Measurements from ENCODE around the gene PLEKHA6.
"Not testable (repeated sequence)": the region's sequence is repeated elsewhere in the genome, so short reads cannot be mapped to it uniquely, and the experiment has no call there.

Gene PLEKHA6

DNA sequence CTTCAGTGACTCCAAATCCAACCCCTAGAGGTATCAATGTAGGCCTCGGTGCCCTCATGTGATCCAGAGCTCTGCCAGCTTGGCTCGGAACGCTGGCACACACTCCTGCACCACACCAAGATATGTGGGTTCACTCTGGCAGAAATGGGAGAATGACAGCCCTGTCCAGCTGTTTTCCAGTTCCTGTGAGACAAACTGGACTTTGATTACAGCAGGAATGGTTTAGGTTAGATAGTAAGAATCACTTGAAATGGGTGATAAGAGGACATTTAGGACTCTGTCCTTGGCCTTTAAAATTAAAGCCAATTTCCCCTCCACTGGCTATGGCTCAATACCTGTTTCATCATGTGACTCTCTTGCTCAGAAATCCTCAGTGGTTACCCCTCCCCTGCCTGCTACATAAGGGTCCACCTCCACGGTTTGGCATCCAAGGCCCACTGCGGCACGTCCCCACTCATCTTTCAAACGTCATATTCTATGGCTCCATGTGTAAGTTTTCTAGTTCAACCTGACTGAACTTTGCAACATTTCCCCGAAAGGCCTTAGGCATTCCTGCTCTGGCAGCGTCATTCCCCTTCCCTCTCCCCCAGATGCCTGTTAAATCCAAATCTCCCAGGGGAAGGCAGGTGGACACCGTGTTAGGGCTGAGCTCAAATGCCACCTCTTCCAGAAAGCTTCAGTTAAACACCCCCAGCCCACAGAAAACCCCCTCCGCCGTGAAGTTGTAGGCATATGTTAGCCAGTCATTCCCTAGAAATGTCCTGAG lies 44.7 kb downstream of the PLEKHA6 start:
- DNase-seq (ENCODE audit: low read depth) = no peak

DNA sequence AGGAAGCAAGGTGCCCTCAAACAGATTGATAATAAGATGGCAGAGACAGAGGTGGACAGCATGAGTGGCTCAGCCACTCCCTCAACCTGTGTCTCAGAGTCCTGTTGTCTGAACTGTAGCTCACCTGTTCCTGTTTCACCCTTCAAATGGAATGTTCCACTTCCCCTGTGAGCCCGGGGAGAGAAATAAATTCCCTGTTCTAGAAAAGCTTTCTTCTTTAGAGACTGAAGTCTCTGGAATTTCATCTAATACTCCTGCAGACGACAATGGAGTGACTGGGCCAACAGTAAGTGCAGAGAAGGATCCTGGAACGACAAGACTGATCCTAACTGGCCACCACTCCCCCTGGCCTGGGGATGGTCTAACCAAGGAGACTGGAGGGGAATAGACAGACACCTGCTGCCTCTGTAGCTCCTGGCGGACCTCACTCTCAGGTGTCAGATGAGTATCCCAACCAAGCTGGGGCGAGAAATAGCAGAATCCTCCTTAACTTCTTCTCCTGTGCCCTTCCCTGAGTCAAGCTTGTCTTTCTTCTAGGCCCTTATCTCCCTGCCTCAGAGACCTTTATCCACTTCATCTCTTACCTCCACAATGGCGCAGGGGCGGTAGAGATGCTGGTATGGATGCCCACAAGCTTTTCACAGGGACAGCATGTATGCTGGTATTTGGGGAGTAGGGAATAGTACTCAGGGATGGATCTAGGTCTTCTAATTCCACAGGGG lies 45.4 kb downstream of the PLEKHA6 start:
- DNase-seq (ENCODE audit: low read depth) = no peak

GRCh38 chr1:204313675-204314074 lies 46.1 kb downstream of the PLEKHA6 start:
- DNase-seq (ENCODE audit: low read depth) = no peak

- DNase-seq (ENCODE audit: low read depth) = not testable (repeated sequence)
Measured at GRCh38 chr1:204310970-204311369, 48.8 kb downstream of the PLEKHA6 start.

DNA sequence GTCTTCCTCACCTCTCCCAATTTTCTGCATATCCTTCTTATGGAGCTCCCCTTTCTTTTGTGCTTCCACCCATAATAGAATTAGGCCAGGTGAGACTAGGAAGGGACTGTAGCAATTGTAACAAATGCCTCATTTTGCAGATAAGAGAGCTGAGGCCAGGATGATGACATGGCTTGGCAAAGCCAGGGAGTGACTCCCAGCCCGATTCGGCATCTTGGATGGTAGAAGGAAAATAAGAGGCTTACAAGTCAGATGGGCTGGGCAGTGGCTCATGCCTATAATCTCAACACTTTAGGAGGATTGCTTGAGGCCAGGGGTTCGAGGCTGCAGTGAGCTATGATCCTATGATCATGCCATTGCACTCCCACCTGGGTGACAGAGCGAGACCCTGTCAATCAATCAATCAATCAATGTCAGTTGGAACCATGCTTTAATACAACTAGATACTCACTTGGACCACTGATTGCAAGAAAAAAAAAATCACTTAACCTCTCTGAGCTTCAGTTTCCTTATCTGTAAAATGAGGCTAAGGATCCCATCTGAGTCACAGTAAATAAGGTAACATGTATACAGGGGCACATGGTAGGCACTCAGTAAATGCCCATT lies 51.6 kb downstream of the PLEKHA6 start:
- DNase-seq (ENCODE audit: low read depth) = no peak

DNA sequence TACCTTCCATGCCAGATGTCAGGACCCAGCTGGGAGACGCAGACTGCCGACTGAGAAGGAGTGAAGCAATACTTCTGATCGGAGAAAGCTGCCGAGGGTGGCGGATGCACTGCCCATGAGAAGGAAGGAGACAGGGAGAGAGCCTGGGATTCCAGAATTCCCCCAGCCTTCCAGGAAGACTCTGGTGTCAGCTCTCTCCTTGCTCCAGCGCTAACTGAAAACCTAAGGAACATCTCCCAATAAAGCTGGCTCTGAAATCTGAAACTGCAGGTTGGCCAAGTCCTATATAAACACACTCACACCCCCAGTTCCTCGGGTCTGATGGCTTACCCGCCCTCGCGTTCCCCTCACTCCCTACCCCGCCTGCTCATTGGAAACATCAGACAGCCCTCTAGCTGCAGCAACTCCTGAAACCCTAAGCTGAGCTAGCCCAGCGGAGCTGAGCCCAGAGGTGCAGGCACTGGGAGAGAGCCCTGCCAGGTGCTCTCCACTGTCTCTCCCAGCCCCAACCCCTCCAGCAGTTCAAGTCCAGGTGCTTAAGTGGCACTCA lies 52.3 kb downstream of the PLEKHA6 start:
- DNase-seq (ENCODE audit: low read depth) = no peak

DNA sequence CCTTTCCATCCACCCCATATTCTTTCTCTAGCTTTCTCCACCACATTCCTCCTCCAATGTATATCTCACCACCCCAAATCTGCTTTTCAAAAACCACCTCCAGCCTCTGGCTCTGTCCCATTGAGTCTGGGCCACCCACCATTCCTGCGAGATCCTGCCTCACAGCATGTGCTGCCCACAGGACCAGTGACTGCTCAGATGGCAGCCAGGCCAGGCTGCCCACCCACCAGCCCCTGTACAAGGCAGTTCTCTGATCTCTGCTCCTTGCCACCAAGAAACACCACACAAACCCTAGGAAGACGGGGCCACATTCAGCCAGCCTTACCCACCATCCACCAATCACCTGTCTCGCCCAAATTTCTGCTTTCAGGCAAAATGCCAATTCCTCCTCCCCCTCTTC lies 53.7 kb downstream of the PLEKHA6 start:
- no peak for DNase-seq (ENCODE audit: low read depth)

- DNase-seq (ENCODE audit: low read depth) = no peak
Measured at GRCh38 chr1:204304067-204304466, 55.7 kb downstream of the PLEKHA6 start.

DNA sequence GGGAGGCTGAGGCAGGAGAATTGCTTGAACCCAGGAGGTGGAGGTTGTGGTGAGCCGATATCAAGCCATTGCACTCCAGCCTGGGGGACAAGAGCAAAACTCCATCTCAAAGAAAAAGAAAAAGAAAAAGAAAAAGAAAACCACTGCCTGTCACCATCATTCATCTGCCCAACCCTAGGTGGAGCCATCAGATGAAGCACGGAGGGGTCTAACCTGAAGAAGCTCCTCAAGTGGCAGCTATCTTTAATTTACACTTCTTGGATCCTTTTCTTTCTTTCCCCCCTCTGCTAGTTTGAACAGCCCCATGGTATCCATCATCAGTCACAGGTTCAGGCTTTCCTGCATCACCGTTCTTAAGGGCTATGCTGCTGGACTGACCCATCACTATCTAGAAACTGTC lies 57.0 kb downstream of the PLEKHA6 start:
- DNase-seq (ENCODE audit: low read depth) = no peak

- no peak for DNase-seq (ENCODE audit: low read depth)
Measured at GRCh38 chr1:204301171-204301957, 58.4 kb downstream of the PLEKHA6 start.

DNA sequence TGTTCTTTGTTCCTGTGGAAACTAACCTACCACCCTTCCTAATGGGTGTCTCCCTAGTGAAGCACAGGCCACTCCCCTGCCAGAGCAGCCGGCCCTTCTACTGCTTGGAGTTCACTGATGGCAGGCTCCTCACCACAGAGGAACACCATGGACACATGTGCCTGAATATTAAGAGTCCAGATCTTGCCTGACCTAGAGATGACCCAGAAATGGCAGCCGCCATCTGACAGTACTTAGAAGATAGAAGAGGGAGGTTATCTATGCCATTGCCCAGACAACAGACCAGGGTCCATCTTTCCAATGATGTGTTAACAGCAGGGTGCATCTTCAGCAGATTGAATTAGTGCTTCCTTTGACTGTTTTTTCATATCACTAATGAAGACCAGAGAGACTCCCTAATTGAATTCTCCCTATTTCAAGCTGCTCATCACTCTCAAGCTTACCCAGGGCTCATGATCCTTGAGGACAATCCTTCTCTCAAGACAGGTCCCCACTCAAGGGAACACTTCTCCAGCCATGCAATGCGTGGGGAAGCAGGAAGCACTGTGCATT lies 59.8 kb downstream of the PLEKHA6 start:
- DNase-seq (ENCODE audit: low read depth) = no peak

- DNase-seq (ENCODE audit: low read depth) = no peak
Measured at GRCh38 chr1:204296431-204296988, 63.2 kb downstream of the PLEKHA6 start.

GRCh38 chr1:204295671-204296070 lies 64.1 kb downstream of the PLEKHA6 start:
- DNase-seq (ENCODE audit: low read depth) = no peak

DNA sequence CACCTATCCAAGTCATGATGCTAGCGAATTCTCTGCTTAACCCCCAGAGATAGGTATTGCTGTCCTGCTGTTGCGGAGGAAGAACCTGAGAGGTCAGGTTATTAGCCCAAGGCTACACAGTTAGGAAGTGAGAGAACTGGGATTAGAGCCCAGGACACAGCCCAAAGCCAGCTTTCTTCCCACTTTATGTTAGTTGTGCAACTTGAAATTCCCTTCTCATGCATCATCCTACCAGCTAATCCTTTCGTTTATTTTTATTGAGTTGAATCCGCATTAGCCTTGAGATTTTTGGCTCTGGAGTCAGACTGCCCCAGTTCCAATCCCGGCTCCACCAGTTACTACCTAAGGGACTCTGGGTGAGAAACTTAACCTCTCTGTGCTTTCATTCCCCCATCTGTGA lies 65.4 kb downstream of the PLEKHA6 start:
- DNase-seq (ENCODE audit: low read depth) = no peak

DNA sequence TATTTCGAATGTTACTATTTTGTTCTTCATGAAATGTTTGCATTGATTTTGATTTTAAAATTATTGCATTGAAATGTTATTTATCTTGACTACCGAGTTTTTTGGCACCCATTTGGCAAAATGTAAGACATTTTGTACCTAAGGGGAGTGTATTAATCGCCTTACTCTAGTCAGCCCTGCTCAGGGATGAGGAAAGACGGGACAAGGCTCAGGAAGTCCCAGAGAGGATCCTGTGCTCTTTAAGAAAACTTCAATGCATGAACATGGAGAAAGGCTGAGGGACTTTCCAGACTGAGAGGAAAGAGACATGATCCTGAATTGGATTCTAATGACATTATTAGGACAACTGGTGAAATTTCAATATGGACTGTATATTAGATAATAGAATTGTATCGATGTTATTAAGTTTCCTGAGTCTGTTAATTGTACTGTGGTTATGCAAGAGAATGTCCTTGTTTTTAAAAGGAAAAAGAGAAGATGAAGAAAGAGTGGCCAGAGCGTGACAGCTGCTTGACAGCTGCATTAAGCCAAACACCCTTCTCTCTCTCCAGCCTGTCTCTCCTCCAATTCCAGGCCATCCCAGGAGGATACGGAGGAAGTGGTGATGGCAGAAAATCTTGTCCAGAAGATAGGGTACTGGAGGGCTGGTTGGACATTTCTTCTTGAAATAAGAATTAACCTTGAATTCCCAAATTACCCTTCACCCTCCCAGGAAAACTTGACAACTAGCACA lies 66.0 kb downstream of the PLEKHA6 start:
- no peak for DNase-seq (ENCODE audit: low read depth)

GRCh38 chr1:204292740-204293139 lies 67.0 kb downstream of the PLEKHA6 start:
- DNase-seq (ENCODE audit: low read depth) = no peak

DNA sequence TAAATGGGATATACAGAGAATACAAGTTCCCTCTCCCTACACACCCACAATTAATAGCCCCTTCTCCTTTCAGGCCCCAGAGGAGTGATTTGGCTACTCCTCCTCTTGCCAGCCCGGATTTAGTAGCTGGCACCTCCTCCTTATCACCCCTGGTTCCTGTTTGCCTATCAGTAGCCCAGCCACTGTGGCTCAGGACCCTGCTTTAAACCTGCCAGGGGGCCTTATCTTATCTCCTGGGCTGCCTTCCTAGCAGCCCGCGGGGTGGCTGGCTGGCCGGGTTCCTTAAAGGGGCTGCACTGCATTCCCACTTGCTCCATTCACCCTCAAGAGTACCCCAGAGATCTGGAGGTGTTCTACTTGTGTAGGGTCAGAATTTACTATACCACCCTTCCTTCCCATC lies 70.4 kb downstream of the PLEKHA6 start:
- no peak for DNase-seq (ENCODE audit: low read depth)

- no peak for DNase-seq (ENCODE audit: low read depth)
Measured at GRCh38 chr1:204288021-204288588, 71.6 kb downstream of the PLEKHA6 start.

DNA sequence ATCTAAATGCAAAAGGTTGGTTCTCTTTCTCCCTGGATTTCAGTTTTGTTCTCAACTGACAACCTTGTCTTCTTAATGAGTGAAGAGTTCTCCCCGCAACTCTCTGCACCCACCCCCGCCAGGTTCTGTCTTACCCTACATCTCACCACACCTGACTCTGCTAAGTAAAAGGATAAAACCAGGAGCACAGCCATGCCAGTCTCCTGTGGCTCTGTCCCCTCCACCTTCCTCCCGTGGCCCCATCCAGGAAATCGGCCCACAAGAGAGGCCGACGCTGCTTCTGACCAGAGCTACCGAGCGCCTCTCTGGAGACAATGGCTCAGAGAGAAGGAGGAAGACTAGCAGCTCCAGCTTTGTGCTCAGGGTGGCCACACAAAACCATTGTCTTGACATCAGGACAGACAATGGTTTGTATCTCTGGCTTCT lies 72.2 kb downstream of the PLEKHA6 start:
- DNase-seq (ENCODE audit: low read depth) = no peak

- DNase-seq (ENCODE audit: low read depth) = no peak
Measured at GRCh38 chr1:204286831-204287421, 72.8 kb downstream of the PLEKHA6 start.
